Measurements from ENCODE around the gene RAB5IF. TPM values are rescaled to one million over a fixed set of nuclear protein-coding genes. Genes with fewer than 3 reads are reported as not detected.
"Not testable (repeated sequence)": the region's sequence is repeated elsewhere in the genome, so short reads cannot be mapped to it uniquely, and the experiment has no call there.

RAB5IF gene
- total RNA-seq, 4 donors from 2014 or later: 203 to 373 (median 267) TPM

DNA sequence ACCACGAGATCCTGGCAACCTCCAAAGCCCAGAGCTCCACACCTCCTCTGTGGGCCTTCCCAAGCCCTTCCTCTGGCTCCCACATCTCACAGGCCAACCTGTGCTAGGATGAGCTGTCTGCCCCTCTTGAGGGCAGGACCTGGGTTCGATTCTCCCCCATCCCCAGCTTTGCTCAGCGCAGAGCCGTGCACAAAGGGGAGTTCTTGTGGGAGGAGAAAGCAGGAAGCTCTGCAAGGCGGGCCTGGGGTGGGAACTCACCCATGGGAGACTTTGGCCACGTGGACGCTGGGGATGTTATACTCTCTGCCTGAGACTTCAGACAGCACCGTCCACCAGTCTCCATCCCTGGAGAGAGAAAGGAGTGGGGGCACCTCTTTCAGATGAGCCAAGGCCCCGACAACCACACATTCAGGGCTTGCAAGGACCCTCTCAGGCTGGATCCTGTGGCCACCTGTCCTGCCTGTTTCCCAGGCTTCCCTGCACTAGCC, 27.8 kb downstream of the RAB5IF start:
- Histone ChIP-seq H3K27me3 (no peaks in the 10 kb centered on the region), H3K4me3 (no peak overlapping the region), H3K4me1 (no peaks in the 10 kb centered on the region), H3K36me3 (no peaks in the 10 kb centered on the region), H3K27ac (no peak overlapping the region), H3K9me3 (no peaks in the 10 kb centered on the region)
- intact Hi-C loops (cut with DNase I): no loop called here
- WGBS, 2 donors: 45 to 79% methylated on average over 1 to 6 of the region's 9 CpGs
- TF ChIP-seq, protein P1, sequence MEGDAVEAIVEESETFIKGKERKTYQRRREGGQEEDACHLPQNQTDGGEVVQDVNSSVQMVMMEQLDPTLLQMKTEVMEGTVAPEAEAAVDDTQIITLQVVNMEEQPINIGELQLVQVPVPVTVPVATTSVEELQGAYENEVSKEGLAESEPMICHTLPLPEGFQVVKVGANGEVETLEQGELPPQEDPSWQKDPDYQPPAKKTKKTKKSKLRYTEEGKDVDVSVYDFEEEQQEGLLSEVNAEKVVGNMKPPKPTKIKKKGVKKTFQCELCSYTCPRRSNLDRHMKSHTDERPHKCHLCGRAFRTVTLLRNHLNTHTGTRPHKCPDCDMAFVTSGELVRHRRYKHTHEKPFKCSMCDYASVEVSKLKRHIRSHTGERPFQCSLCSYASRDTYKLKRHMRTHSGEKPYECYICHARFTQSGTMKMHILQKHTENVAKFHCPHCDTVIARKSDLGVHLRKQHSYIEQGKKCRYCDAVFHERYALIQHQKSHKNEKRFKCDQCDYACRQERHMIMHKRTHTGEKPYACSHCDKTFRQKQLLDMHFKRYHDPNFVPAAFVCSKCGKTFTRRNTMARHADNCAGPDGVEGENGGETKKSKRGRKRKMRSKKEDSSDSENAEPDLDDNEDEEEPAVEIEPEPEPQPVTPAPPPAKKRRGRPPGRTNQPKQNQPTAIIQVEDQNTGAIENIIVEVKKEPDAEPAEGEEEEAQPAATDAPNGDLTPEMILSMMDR (IDR thresholded peaks at IDR 0.05): no peak
- DNase-seq: no peak

DNA sequence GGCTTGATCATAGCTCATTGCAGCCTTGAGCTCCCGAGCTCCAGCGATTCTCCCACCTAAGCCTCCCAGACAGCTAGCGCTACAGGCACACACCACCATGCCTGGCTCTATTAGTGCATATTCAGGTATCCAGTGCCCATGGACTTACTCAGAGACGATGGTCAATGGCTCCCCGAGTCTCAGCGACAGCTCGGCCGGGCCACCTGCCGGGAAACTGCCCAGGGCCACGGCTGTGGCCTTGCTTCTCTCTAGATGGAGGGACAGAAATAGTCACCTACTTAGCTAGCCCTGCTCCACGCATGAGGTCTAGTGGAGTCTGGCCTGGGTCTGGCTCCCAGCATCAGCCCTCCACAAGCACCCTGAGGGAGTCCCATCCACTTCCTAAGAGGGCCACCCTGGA, 28.8 kb downstream of the RAB5IF start:
- whole genome bisulfite sequencing, 2 donors: 100% methylated on average over 3 of the region's 11 CpGs; no CpG with 5 or more reads in 1 of the 2 donors
- intact Hi-C loops (cut with DNase I): no loop called here
- no peak overlapping the region for H3K4me3 ChIP-seq
- no peaks in the 10 kb centered on the region for H3K4me1 ChIP-seq
- TF ChIP-seq, protein P1 (IDR thresholded peaks at IDR 0.05): no peak
- TF ChIP-seq POLR2A (IDR thresholded peaks at IDR 0.05): no peak
- H3K27me3 ChIP-seq: no peaks in the 10 kb centered on the region
- no peaks in the 10 kb centered on the region for H3K9me3 ChIP-seq
- H3K27ac ChIP-seq: no peak overlapping the region
- no peaks in the 10 kb centered on the region for H3K36me3 ChIP-seq
- no peak for DNase-seq

DNA sequence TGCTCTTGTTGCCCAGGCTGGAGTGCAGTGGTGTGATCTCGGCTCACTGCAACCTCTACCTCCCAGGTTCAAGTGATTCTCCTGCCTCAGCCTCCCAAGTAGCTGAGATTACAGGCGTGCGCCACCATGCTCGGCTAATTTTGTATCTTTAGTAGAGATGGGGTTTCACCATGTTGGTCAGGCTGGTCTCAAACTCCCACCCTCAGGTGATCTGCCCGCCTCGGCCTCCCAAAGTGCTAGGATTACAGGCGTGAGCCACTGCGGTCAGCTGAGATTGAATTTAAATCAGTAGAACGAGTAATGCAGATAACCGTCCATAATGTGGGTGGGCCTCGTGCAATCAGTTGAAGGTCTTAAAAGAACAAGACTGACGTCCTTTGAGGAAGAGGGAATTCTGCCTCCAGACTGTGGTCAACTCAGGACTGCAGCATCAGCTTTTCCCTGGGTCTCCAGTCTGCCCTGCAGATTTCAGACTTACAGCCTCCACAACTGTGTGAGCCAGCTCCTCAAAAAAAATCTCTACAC, 33.4 kb downstream of the RAB5IF start:
- intact Hi-C loops (cut with DNase I); H3K4me1 ChIP-seq; H3K36me3 ChIP-seq; H3K27me3 ChIP-seq; H3K27ac ChIP-seq; DNase-seq; H3K9me3 ChIP-seq; H3K4me3 ChIP-seq: not testable (repeated sequence)
- WGBS, 2 donors: 91 to 95% methylated on average over 10 to 12 of the region's 12 CpGs

DNA sequence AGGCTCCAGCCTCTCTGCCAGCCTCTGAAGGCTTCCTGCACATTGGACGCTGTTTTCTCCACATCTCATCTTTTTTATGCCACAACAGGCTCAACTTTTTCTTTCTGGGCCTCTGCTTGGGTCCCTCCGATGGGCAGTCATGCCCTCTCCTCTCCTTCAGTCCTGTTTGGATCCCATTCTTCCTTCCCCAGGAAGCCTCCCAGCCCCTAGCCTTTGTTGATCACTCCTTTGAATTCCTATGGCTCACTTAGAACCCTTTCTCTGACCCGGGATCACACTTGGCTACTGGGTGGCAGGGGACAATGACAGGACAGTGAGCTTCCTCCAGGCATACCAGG, 35.9 kb downstream of the RAB5IF start:
- no peak overlapping the region for H3K27ac ChIP-seq
- WGBS, 2 donors: 86 to 89% methylated on average over 2 to 3 of the region's 3 CpGs
- peaks cover 0 to 20% (median 0%) of the 10 kb centered on the region in 4 donors for H3K27me3 ChIP-seq
- no peak for TF ChIP-seq POLR2A (IDR thresholded peaks at IDR 0.05)
- TF ChIP-seq, protein P1 (IDR thresholded peaks at IDR 0.05): no peak
- peaks cover 0 to 10% (median 3%) of the 10 kb centered on the region in 3 donors for H3K4me1 ChIP-seq
- intact Hi-C loops (cut with DNase I): no loop called here
- H3K36me3 ChIP-seq: no peaks in the 10 kb centered on the region
- H3K9me3 ChIP-seq: no peaks in the 10 kb centered on the region
- no peak overlapping the region for H3K4me3 ChIP-seq
- no peak for DNase-seq

DNA sequence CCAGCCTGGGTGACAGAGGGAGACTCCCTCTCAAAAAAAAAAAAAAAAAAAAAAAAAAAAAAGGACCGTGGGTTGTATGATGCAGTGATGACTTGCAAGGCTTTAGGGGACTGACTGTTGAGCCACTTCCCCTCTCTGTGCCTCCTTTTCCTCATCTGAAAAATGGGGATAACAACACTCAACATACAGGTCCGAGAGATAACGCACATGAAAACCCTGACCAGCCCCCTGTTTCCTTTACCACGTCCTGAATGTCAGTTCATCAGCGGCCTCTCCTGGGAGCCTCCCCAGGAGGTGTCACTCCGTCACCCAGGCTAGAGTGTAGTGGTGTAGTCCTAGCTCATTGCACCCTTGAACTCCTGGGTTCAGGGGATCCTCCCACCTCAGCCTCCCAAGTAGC, 36.6 kb downstream of the RAB5IF start:
- intact Hi-C loops (cut with DNase I): no loop called here
- 67 to 70% methylated on average over 6 of the region's 6 CpGs for WGBS, 2 donors
- Histone ChIP-seq H3K4me3 (no peak overlapping the region), H3K27me3 (peaks cover 0 to 20% (median 0%) of the 10 kb centered on the region in 4 donors), H3K9me3 (no peaks in the 10 kb centered on the region), H3K36me3 (no peaks in the 10 kb centered on the region), H3K4me1 (peaks cover 0 to 10% (median 3%) of the 10 kb centered on the region in 3 donors), H3K27ac (no peak overlapping the region)
- DNase-seq: no peak
- TF ChIP-seq, protein P1 (IDR thresholded peaks at IDR 0.05): no peak
- no peak for TF ChIP-seq POLR2A (IDR thresholded peaks at IDR 0.05)
